ENCODE data around the gene TP53.

DNA sequence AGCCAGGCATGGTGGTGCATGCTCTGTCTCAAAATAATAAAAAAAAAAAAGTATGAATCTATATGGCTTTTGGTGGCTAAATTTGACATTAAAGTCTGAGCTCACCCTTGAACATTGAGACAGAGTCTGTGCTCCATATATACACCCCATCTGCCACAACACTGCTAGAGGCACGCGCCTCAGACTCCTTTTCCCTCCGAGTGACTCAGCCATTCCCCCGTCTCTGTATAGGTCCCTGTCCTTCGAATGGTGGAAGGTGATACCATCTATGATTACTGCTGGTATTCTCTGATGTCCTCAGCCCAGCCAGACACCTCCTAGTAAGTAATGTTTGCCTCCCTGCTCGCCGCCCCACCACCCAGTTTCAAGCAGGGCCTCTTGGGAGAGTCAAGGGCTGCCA, 13.2 kb upstream of the TP53 start:
- TF ChIP-seq HMGA2 (CRISPR knock-in tag; IDR thresholded peaks at IDR 0.05) = no peak
- TF ChIP-seq, protein P1, sequence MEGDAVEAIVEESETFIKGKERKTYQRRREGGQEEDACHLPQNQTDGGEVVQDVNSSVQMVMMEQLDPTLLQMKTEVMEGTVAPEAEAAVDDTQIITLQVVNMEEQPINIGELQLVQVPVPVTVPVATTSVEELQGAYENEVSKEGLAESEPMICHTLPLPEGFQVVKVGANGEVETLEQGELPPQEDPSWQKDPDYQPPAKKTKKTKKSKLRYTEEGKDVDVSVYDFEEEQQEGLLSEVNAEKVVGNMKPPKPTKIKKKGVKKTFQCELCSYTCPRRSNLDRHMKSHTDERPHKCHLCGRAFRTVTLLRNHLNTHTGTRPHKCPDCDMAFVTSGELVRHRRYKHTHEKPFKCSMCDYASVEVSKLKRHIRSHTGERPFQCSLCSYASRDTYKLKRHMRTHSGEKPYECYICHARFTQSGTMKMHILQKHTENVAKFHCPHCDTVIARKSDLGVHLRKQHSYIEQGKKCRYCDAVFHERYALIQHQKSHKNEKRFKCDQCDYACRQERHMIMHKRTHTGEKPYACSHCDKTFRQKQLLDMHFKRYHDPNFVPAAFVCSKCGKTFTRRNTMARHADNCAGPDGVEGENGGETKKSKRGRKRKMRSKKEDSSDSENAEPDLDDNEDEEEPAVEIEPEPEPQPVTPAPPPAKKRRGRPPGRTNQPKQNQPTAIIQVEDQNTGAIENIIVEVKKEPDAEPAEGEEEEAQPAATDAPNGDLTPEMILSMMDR (IDR thresholded peaks at IDR 0.05) = no peak
- no peak for TF ChIP-seq NFYB (CRISPR knock-in tag; conservative IDR thresholded peaks at IDR 0.05; ENCODE audit: low read depth)
- no peak for TF ChIP-seq ZNF138 (CRISPR knock-in tag; conservative IDR thresholded peaks at IDR 0.05)
- no peak for TF ChIP-seq TEAD4 (CRISPR knock-in tag; IDR thresholded peaks at IDR 0.05)
- TF ChIP-seq SP1 (CRISPR knock-in tag; conservative IDR thresholded peaks at IDR 0.05) = no peak
- TF ChIP-seq, protein P2, sequence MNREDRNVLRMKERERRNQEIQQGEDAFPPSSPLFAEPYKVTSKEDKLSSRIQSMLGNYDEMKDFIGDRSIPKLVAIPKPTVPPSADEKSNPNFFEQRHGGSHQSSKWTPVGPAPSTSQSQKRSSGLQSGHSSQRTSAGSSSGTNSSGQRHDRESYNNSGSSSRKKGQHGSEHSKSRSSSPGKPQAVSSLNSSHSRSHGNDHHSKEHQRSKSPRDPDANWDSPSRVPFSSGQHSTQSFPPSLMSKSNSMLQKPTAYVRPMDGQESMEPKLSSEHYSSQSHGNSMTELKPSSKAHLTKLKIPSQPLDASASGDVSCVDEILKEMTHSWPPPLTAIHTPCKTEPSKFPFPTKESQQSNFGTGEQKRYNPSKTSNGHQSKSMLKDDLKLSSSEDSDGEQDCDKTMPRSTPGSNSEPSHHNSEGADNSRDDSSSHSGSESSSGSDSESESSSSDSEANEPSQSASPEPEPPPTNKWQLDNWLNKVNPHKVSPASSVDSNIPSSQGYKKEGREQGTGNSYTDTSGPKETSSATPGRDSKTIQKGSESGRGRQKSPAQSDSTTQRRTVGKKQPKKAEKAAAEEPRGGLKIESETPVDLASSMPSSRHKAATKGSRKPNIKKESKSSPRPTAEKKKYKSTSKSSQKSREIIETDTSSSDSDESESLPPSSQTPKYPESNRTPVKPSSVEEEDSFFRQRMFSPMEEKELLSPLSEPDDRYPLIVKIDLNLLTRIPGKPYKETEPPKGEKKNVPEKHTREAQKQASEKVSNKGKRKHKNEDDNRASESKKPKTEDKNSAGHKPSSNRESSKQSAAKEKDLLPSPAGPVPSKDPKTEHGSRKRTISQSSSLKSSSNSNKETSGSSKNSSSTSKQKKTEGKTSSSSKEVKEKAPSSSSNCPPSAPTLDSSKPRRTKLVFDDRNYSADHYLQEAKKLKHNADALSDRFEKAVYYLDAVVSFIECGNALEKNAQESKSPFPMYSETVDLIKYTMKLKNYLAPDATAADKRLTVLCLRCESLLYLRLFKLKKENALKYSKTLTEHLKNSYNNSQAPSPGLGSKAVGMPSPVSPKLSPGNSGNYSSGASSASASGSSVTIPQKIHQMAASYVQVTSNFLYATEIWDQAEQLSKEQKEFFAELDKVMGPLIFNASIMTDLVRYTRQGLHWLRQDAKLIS (CRISPR knock-in tag; IDR thresholded peaks at IDR 0.05; ENCODE audit: borderline replicate concordance) = no peak
- TF ChIP-seq JUN (CRISPR knock-in tag; IDR thresholded peaks at IDR 0.05) = no peak
- TF ChIP-seq, protein P3, sequence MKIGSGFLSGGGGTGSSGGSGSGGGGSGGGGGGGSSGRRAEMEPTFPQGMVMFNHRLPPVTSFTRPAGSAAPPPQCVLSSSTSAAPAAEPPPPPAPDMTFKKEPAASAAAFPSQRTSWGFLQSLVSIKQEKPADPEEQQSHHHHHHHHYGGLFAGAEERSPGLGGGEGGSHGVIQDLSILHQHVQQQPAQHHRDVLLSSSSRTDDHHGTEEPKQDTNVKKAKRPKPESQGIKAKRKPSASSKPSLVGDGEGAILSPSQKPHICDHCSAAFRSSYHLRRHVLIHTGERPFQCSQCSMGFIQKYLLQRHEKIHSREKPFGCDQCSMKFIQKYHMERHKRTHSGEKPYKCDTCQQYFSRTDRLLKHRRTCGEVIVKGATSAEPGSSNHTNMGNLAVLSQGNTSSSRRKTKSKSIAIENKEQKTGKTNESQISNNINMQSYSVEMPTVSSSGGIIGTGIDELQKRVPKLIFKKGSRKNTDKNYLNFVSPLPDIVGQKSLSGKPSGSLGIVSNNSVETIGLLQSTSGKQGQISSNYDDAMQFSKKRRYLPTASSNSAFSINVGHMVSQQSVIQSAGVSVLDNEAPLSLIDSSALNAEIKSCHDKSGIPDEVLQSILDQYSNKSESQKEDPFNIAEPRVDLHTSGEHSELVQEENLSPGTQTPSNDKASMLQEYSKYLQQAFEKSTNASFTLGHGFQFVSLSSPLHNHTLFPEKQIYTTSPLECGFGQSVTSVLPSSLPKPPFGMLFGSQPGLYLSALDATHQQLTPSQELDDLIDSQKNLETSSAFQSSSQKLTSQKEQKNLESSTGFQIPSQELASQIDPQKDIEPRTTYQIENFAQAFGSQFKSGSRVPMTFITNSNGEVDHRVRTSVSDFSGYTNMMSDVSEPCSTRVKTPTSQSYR (CRISPR knock-in tag; IDR thresholded peaks at IDR 0.05) = no peak
- TF ChIP-seq, protein P4, sequence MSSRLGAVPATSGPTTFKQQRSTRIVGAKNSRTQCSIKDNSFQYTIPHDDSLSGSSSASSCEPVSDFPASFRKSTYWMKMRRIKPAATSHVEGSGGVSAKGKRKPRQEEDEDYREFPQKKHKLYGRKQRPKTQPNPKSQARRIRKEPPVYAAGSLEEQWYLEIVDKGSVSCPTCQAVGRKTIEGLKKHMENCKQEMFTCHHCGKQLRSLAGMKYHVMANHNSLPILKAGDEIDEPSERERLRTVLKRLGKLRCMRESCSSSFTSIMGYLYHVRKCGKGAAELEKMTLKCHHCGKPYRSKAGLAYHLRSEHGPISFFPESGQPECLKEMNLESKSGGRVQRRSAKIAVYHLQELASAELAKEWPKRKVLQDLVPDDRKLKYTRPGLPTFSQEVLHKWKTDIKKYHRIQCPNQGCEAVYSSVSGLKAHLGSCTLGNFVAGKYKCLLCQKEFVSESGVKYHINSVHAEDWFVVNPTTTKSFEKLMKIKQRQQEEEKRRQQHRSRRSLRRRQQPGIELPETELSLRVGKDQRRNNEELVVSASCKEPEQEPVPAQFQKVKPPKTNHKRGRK (CRISPR knock-in tag; IDR thresholded peaks at IDR 0.05; ENCODE audit: borderline replicate concordance) = no peak

All from WTC11 (cell line).